Islet of Langerhans (tissue), 1 donor: ENCODE data around the gene SPATA3.
"Not testable (repeated sequence)": the region's sequence is repeated elsewhere in the genome, so short reads cannot be mapped to it uniquely, and the experiment has no call there.

ENCODE experiments used
- FAIRE-seq: peaks from one replicate; lab custom pipeline; 2011; peaks lifted over from hg19 to GRCh38; lab: Jason Lieb, UNC

SPATA3 gene

DNA sequence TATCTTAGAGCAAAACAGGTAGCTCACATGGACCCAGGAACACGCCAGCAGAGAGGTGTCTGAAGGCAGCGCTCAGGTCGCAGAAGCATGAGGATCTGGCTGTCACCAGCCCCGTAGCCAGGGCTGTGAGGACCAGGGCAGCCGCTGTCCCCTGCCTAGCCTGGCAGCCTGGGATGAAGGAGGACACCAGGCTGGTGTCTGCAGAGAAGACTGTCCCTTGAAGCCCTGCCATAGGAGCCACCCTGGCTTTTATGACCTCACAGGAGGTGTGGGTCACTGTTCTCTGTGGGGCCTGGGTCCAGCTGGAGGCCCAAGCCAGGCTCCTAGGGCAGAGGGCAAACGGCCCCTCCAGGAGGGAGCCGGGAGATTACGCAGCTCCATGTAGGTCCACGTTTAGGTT lies at the start of gene SPATA3:
Gene SPATA3 (plus strand): TSS at position 301 of the 400 bp plus-strand sequence. CDS start 113 bp downstream, outside the sequence.
- no peak for FAIRE-seq

DNA sequence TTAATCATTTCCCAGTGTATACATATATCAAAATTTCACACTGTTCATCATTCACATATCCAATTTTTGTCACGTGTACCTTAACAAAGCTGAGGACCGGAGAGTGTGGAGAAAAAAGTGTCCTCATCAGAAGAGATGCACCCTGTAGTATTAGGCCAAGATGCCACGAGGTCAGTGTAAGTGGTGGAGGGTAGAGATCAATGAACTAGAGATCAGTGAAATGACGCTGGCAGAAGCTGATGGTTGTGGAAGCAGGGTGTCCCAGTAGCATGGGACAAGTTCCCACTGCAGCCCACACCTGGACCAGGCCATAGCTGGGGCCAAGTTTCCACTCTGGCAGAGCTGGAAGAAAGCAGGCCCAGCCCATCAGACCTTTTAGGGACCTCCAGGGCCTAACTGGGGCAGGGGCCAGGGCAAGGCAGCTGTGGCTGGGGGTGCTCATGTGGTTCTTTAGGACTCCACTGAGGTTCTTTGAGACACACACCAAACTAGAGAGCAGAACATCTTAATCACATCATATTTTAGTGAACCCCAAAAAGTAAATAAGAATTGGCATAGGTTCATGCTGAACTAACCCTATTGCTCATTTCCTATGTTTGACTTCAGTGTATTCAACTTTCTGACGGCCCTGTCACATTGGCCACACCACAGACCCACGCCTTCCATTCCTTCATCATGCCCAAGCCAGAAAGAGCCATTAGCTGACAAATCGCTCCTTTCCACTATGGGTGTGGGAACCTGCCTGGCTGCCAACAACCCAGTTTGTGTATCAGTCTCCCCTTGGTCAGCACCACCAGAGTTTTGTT lies 49.3 kb upstream of the SPATA3 start:
- FAIRE-seq: no peak

DNA sequence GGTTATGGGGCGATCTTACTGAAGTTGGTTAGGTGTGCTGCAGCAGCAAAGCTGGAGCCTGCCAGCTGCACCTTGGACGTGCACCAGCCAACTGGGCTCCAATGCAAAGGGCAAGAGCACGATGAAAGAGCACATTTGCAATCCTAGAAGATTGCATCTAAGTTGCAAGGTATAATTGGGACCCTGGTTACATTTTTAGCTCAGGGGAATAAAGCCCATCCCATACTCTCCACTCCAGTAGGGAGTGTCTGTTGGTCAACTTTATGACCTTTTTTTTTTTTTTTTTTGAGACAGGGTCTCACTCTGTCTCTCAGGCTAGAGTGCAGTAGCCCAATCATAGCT lies 48.7 kb upstream of the SPATA3 start:
- FAIRE-seq: no peak

DNA sequence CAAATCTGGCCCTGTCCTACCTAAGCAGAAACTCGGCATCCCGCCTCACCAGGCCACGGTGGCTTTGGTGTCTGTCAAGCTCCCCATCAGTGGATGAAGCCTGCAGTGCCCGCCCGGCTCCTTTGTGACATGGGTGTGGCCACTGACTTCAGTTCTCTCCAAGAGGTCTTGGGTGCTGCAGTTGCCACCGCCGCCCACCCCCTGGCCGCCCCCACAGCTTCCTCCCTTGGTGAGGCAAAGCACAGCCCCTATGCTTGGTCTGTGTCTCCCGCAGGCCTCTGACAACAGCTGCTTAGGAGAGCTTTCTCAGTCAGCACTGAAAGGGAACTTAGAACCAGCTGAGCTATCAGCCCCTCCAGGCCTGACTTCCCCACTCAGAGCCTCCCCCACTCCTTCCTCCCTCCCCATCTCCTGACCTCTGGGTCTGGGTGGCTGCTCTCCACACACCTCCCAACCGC lies 48.0 kb upstream of the SPATA3 start:
- no peak for FAIRE-seq

DNA sequence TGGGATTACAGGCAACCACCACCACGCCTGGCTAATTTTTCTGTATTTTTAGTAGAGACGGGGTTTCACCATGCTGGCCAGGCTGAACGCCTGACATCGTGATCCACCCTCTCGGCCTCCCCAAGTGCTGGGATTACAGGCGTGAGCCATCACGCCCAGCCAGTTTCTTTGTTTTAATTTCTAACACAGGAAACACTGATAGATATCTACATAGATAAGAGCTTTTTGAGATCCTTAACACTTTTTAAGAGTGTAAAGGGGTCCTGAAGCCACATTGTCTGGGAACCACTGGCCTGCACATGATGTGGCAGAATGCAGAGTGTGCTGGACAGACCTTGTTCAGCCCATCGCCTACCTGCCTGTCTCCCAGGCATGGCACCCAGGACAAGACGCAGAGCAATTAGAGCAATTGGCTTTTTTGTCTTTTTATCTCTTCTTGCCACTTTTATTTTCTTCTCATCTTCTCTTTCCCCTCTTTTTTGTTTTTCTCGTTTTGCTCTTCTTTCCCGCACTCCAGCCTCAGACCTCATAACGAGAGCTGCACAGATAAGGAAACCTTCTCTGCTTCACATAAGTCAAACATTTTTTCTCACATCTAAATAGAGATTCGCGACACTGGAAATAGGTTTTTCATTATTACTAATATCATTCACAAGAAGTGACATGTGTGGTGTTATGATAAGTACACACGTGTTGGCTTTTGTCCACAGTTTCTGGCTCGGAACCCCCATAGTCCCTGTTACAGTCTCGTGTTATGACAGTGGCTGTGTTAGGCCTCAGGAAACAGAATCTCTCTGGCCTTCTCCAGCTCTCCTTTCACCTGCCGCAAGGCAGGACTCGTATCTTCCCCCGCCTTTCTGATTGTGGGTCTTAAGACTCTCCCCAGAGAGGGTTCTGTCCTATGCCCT lies 45.7 kb upstream of the SPATA3 start:
- FAIRE-seq: no peak

DNA sequence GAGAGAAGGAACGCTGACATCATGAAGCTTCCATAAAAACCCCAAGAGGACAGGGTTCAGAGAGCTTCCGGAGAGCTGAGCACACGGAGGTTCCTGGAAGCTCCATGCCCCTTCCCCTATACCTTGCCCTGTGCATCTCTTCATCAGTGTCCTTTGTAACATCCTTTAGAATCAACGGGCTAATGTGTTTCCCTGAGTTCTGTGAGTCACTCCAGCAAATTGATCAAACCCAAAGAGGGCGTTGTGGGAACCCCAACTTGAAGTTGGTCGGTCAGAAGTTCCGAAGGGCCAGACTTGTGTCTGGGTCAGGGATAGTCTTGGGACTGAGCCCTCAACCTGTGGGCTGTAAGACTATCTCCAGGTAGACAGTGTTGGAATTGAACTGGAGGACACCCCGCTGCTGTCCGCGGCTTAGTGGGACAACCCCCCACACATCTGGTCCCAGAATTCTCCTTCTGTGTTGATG lies 45.0 kb upstream of the SPATA3 start:
- FAIRE-seq: no peak

DNA sequence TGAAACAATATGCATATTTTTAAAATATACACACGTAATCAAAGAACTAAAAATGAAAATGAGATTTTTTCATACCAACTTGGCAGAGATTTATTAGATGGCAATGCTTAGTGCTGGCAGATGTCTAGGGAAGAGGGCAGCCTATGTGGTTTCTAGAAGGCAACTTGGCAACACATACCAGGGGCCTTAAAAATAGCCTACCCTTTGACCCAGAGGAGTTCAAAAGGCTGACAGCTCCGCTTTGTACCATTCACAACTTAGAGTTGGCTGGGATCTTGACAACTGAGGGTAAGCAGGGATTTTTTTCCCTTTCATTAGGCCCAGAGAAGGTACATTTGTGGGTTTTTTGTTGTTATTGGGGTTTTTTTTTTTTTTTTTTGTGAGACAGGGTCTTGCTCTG lies 44.5 kb upstream of the SPATA3 start:
- no peak for FAIRE-seq

DNA sequence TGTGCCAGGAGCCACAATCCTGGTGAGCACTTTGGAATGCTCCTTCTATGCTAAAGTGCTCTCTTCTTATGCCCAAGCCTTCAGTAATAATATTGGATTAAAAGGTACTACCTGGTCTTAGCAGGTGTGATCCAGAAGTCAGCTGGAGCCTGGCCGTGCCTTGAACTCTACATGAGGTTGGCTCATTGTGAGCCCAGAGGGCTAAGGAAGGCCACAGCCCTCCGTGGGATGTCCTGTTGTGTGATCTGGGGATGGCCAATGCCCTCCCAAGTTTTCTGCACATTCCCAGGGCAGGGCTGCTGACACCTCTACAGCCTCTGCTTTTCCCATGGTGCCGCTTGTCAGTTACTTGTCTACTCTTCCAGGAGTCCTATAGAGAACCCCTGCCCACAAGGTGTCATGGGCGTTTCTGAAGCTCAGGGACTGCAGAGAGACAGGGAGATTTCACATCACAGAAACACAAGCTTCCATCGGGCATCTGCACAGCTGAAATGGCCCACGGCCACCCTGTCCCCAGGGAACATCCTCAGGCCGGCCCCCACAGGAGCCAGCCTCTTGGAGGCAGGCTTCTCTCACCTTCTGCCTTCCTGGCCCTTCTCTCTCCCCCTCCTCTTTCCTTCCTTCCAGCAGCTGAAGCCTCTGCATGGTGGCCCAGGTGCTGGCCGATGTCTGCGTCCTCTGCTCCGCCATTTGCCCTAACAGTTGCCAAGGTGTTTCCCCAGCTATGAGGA lies 43.5 kb upstream of the SPATA3 start:
- no peak for FAIRE-seq

GRCh38 chr2:230953845-230954244 lies 42.1 kb upstream of the SPATA3 start:
- FAIRE-seq: no peak

GRCh38 chr2:230954746-230955145 lies 41.2 kb upstream of the SPATA3 start:
- no peak for FAIRE-seq

DNA sequence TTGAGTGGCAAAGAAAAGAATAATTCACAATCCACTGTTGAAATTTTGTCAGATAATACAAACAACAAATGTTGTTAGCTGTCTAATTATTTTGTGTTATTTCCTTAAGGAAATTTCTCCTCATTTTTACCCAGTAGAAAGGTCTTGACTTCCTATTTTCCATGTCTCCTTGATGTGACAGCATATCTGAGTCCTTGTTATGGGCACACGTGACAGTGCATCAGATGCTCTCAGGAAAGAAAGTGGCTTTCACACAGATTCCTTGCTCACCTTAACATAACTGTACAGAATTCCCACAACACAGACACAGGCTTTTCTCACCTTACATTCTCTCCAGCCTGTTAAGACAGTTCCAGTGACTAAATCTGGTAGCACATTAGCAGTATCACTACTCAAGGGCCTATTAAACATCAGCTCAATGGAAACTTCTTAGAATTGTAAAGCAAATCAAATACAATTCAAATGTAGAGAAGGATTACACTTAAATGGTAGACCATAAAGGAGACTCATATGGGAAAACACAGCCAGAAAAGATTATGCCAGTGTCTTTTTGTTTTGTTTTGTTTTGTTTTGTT lies 40.7 kb upstream of the SPATA3 start:
- FAIRE-seq: no peak

- FAIRE-seq: no peak
Observed at GRCh38 chr2:230956827-230957755, 38.8 kb upstream of the SPATA3 start.

- FAIRE-seq: peak; percentile 56
Observed at GRCh38 chr2:230957756-230958391, 38.0 kb upstream of the SPATA3 start.

- FAIRE-seq: no peak
Observed at GRCh38 chr2:230958820-230959756, 36.8 kb upstream of the SPATA3 start.

- no peak for FAIRE-seq
Observed at GRCh38 chr2:230960026-230960425, 35.9 kb upstream of the SPATA3 start.

GRCh38 chr2:230961091-230961491 lies 34.8 kb upstream of the SPATA3 start:
- FAIRE-seq: no peak

GRCh38 chr2:230964136-230964730 lies 31.7 kb upstream of the SPATA3 start:
- FAIRE-seq: no peak

DNA sequence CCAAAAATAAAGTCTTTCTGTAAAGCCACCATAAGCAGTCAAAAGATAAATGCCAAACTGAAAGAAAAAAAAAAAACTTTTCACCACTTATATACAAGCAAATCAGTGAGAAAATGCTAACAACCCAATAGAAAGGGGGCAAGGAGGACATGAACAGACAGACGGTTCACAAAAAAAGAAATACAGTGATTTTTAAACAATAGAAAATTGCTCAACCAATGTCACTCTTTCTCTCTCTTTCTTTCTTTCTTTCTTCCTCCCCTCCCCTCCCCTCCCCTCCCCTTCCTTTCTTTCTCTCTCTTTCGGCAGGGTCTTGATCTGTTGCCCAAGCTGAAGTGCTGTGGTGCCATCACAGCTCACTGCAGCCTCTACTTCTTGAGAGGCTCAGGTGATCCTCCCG lies 28.8 kb upstream of the SPATA3 start:
- FAIRE-seq: no peak

DNA sequence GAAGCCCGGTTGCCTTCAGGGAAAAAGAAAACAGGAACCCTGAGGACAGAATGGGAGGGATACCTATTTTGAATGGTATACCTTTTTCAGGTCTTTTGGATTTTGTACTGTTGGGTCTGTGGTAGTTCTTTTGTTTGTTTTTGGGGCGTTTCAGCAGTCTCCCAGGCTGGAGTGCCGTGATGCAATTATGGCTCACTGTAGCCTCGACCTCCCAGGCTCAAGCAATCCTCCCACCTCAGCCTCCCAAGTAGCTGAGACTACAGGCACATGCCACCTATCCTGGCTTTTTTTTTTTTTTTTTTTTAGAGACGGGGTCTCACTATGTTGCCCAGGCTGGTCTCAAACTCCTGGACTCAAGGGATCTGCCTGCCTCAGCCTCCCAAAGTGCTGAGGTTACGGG lies 27.6 kb upstream of the SPATA3 start:
- FAIRE-seq: not testable (repeated sequence)
